ENCODE data around the gene ACOXL.
"Not testable (repeated sequence)": the region's sequence is repeated elsewhere in the genome, so short reads cannot be mapped to it uniquely, and the experiment has no call there.

ACOXL gene

DNA sequence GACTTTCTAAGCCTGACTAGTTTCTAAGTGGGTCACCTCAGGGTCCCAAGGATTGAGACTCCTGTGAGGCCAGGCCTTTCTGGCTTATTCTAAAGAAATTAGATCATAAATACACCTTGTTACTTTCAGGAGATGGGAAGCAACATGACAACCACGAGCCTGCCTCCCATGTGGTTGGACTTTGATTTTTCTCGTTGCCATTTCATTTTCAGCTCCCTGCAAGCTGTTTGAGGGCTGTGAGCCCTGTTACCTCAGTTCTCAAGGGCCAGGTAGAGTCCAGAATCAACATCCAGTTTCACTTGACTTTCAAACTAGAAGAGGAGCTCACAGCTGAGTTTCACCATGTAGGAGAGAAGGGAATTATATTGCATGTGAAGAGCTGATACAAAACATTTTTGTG lies 228.6 kb downstream of the ACOXL start:
- no peak for DNase-seq

DNA sequence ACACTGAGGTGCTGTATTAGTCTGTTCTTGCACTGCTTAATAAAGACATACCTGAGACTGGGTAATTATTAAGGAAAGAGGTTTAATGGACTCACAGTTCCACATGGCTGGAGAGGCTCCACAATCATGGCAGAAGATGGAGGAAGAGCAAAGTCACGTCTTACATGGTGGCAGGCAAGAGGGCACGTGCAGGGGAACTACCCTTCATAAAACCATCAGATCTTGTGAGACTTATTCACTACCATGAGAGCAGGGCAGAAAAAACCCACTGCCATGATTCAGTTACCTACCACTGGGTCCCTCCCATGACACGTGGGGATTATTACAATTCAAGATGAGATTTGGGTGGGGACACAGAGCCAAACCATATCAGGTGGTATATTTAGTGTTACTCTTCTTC lies 229.3 kb downstream of the ACOXL start:
- DNase-seq: not testable (repeated sequence)

DNA sequence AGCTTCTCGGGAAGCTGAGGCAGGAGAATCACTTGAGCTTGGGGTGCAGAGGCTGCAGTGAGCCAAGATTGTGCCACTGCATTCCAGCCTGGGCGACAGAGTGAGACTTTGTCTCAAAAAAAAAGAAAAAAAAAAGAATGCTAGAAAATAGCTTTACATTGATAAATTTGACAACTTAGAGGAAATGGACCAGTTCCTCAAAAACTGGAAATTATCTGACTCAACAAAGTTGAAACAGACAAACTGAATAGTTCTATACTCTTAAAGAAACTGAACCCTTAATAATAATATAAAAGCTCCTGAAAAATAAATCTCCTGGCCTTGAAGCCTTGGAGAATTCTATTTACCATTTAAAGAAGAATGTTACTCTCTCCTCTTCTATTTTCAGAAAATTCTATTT lies 237.3 kb downstream of the ACOXL start:
- DNase-seq: no peak

DNA sequence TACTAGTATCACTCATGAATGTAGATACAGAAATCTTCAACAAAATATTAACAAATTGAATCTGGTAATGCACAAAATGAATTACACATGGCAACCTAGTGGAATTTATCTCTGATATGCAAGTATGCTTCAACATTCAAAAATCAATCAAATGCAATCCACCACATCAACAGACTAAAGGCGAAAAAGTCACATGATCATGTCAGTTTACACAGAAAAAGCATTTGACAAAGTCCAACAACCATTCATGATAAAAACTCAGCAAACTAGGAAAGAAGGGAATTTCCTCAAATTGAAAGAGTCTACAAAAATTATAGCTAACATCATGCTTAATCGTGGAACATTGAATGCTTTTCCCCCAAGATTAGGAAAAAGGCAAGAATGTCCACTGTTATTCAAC lies 237.8 kb downstream of the ACOXL start:
- DNase-seq: no peak

DNA sequence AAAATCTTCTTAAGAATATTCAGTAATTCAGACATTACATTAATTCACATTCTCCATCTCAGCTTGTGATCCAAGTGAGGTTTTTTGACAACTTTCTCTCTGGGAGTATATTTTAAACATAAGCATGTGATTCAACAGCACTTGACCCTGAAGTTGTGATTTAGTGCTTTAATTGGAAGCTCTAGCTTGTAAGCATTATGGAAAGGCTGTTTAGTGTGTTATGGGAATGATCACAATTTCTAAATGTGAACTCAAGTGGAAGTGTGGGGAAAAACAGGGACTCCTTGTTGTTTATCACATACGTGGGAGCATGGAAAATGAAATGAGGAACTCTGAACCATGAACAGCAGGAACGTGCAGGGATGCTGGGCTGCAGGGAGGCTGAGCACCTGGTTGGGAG lies 239.4 kb downstream of the ACOXL start:
- DNase-seq: no peak

DNA sequence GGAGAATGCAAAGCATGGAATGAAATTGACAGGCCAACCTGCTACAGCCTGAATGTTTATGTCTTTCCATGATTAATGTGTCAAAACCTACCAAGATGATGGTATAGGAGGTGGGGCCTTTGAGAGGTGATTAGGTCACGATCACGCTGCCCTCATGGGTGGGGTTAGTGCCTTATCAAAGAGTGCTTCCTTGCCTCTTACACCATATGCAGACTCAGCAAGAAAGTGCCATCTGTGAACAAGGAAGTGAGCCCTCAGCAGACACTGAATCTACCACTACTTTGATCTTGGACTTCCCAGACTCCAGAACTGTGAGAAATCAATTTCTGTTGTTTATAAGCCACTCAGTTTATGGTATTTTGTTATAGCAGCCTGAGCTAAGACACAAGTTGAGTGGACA lies 240.9 kb downstream of the ACOXL start:
- DNase-seq: no peak

DNA sequence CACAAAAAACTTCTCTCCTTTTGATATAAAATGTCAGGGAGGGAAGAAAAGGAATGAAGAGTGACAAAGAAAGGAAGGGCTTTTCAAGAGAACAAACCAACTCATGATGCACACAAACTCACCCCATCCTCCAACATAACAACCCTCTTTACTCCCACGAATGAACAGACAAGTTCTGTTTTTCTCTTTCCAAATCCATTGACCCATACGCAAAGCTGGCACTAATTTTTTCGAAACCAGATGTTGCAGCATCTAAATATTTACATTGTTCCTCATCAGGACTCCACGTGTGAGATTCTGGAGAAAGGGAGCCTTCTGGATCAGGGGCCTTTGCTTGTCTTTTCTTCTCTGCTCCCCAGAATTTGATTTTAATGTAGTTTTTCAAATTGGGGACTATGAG lies 245.0 kb downstream of the ACOXL start:
- DNase-seq: no peak

DNA sequence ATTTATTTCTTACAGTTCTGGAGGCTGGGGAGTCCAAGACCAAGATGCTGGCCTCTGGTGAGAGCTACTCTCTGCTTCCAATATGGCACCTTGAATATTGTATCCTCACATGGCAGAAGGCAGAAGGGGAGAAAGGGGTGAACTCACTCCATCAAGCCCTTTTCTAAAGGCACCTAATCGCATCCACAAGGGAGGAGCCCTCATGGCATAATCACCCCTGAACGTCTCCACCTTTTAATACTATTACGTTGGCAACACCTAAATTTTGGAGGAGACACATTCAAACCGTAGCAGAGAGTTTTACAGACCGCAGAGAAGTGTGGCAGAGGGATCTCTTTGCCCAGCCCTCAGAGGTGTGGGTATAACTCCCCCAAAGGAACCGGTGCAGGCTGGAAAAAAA lies 245.8 kb downstream of the ACOXL start:
- DNase-seq: no peak

DNA sequence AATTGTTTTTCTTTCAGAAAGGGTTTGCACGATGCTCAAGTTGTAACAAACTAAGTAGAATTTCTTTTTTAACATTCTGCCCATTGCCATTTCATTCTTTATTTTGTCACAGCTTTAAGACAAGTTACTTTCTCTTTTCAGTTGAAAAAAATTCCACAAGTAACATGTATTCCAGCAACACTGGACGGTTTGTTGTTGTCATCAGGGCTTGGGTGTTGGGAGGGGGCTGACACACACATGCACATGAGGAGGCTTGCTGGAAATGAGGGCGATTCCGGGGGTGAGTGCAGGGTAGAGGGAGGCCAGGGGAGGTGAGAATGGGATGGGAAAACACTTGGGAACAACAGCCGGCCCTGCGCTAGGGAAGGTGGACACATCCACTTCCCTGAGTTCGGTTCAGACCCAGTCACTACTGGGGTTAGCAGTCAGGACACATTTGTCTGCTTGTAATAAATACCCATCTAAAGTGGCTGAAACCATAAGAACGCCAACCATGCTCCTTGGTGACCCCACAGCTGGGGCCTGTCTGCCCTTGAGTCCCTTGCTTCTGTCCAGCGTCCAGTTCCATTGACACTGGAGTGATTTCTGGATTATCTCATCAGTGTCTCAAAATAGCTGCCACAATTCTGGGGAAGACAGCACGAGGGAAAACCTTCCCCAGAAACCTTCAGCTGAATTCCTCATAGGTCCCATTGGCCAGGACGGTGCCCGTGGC lies 246.5 kb downstream of the ACOXL start:
- no peak for DNase-seq

DNA sequence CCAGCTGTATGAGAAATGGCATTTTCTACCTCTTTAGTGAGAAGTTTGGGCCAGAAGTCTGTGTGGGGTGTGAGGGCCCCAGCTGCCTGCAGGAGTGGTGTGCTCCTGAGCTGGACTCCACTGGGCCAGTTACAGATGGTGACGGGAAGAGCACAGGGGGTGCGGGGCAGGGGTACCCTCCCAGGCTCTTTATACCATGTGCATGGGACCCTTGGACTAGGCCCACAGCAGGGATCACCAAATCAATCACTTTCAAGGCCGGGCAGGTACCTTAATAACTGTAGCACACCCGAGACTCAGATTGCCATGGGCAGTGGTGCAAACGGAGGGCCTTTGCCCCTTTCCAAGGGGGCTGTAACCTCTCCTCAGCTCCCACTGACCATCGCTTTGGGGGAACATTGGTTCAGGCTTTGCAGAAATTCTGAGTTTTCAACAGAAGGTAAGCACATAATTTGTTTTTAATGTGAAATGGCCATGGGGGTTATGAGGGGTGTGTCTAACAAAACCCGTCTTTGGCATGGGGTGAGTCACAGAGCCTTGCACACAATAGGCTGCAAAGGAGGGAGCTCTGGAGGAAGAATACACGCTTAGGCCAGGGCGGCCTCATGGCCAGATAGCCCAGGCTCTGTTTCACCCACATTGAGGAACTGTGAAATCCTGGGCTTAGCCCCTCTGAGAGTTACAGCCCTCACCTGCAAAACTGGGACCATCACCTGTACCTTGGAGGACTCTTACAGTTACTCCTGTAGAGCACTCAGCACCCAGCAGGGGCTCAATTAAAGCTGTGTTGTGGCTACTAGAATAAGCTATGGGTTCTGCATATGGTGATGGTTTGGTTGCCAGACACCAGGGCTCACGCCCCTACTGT lies 247.3 kb downstream of the ACOXL start:
- no peak for DNase-seq

DNA sequence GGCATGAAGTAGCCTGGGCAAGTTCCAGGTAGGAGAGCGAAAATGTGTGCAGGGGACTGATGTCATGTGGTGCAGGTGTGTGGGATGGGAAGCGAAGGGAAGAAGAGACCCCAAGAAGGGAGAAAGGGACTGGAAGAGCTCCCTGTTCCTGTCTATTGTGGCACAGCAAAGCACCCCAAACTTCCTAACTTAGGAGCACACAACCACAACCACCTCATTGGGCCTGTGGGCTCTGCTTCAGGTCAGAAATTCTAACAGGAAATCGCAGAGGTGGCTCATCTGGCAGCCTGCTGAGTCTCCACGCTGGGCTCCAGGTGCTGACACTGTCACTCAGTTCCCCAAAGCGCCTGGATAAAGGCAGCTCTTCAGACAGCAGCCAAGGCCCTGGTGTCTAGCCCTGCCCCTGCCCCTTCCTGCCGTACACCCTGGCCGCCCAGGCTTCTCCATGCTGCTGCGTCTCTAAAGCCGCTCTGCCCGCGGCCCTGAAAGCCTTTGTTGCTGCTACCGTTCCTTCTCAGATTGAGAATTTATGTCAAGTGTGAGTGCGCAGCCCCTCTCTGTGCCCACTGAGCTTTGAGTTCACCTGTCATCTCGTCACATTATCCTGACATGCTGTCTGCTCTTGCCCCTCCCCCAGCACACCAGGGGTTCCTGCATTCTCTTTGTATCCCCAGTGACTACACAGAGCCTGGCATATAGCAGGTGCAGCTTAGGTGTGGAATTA lies 248.1 kb downstream of the ACOXL start:
- no peak for DNase-seq

DNA sequence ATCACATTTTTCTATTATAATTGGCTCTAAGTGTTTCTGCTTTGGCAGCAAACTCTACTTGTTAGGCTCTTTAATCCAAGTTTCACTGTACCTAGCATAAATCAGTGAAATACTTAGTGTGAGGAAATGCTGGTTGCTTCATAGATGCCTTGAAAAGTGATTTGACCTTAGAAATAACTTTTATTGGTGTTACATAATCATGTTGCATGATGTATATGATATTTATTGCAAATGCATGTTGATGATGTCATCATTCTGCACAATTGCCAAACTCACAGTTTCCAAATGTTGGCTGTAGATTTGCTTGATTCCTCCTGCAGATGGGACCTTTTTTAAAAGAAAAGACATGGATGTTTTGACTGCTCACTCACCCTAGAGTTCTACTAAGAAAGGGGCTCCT lies 250.8 kb downstream of the ACOXL start:
- DNase-seq: no peak

DNA sequence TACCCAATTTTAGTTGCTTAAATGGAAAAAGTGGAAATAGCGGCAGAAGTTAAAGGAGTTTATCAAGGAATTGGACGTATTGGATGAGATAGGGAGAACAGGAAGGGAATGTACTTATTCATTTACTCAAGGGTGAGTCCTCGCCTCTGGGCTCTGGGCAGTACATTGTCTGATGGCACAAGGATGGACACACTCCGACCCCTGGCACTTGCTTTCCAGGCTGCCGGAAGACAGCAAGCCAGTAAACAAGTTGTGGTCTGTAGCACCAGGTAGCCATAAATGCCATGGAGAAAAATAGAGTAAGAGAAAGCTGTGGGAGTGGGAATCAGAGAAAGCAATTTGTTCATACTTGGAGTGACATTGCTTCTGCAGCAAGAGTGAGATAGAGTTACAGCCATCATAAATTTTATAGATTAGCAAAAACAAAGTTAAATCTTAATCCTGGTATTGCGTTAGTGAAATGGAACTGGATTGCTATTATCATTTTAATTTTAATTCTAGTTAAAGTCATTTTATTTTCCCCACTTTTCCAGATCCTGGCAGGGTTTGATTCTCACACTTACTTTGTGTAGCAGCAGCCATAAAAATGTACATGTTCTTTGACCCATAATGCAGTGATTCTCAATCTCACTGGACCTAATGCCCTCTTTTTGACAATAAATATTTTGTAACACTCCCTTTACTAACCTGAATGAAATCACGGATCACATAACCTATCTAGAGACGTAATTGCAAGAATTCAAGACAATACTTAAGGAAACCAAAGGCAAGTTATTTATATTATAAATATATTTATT lies 252.5 kb downstream of the ACOXL start:
- DNase-seq: no peak

DNA sequence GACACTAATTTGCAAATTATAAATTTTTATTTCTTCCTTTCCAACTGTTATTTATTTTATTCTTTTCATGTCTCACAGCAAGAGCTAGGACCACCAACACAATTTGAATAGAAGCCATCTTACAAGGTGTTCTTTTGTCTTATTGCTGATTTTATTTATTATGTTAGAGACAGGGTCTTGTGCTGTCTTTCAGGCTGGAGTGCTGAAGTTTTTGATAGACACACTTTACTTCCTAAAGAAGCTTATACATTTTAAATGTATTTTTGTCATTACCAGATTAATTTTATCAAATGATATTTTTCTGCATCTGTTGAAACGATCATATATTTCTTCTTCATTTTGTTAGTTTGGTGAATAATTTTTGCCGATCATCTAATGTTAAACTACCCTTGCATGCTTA lies 258.1 kb downstream of the ACOXL start:
- DNase-seq: no peak

DNA sequence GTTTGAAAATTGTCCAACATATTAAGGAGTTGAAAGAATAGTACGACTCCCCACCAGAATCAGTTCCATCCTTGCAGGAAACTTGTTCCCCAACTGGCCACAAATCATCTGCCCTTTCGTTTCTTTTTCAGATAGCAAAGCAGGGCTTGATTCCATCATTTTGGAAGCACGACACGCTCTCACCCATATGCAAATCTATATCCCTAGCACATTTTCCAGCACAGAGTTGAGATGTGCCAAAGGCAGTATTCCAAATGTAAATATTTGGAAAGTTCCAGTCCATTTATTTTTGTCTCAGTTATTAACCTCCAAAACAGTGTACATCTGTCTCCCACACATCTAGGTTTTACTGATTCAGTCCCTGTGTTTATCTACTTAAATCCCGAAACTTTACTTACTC lies 259.5 kb downstream of the ACOXL start:
- DNase-seq: no peak

DNA sequence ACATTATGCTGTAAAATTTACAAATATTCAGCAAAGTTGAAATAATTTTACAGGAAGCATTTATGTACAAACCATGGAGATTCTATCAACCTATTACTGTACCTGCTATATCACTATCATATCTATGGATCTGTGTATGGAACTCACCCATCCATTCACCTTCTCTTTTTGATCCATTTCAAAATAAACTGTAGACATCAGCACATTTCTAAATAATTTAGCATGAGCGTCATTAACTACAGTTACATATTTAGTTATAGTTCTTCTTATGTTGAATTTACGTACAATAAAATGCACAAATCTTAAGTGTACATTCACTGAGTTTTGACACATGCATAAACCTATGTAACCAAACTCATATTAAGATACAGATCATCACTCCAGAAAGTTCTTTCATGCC lies 260.5 kb downstream of the ACOXL start:
- DNase-seq: no peak

DNA sequence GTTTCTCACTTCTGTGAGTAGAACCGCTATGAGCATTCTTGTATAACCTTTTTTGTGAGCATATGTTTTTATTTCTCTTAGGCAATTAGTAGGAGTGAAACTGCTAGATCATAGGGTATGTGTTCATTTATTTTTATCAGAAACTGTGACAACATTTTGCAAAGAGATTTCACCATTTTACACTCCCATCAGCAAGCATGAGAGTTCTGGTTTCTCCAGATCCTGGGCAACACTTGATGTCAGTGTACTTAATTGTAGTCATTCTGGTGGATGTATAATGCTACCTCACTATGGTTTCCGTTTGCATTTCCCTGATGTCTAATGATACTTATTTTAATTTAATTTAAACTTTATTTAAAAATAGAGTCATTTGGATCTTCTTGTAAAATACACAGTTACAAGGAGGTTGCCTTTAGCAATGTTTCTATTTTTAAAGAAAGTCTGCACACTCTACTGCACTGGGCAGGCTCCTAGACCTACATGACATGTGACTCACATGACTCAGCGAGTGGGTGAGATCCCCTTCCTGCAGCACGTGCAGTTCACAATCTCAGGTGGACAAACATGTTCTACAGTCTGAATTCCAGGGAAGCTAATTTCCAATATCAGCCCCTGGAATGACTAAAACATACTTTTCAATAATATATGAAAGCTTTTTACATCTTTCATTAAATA lies 261.3 kb downstream of the ACOXL start:
- no peak for DNase-seq

DNA sequence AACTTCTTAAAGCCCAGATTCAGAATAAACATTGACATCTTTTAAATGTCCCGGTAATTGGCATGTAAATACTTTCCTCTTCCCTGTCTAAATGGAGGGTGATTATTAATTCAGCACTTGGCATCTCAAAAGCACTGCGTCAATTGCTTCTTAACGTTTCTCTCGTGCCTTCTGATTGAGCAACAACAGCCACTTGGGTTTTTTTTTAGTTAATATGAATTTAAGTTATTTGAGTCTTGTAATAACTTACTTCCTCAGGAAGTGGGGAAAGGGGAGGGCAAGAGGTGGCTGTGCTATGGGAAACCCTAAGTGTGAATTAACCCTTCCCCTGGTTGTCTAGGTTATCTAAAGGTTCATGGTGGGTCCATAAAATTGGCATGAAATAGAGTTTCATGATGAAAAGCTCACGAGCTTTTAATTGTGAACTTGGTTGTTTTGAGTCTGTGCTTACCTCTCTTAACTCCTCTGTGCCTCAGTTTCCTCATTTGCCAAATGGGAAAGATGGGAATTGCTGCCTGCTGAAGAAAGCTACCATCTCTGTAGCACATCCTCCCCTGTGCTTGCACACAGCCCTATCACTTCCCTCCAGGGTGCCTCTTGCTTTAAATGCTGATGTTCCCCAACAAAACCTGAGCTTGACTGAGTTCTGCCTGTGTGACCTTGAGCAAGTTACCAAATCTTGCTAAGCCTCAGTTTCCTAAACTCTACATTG lies 262.0 kb downstream of the ACOXL start:
- DNase-seq: no peak

DNA sequence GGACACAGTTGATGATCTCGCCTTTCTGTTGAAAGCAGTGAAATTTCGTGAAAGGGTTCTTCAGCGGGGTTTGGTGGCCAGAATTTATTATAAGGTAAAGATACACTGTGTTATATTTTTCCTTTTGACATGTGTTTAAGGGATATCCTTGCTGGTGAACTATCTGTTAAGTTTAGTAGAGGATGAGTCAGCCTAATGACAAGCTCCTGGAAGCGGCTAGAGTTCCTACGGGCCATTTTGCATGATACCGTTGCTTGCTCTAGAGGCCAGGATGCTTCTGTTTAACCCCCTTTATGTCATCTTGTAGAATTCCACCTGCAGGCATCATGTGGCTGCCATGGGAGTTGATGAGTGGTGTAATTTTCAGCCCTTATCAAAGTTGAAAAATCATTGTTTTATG lies 263.5 kb downstream of the ACOXL start:
- no peak for DNase-seq

DNA sequence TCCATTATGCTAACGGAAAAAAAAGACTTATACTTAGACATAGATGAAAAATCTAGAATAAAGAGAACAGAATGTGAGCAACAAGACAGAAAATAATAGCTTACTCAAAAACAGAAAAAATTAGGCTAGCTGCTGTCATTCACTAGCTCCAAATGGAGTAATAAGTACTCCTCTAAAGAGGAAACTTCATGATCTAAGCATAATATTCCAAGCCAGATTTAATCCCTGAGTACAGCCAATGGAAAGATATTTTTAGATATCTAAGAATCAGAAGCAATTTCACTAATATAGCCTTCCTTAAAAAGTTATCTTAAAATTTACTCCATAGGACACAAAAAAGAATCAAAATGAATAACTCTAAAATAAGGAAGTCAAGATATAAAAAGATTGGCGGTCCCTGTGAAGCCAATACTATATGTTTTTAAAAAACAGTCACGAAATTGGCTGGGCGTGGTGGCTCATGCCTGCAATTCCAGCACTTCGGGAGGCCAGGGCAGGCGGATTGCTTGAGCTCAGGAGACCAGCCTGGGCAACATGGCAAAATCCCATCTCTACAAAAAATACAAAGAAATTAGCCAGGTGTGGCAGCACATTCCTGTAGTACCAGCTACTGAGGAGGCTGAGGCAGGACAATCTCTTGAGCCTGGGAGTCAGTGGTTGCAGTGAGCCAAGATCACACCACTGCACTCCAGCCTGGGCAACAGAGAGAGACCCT lies 265.1 kb downstream of the ACOXL start:
- no peak for DNase-seq
